Left colon (tissue), 2 donors: ENCODE data around the gene VAV2. TPM values are rescaled to one million over a fixed set of nuclear protein-coding genes. Genes with fewer than 3 reads are reported as not detected.

Source experiments
- ATAC-seq: fragments of 200-7000 bp; cut with Tn5 transposase; one replicate; pipeline ENCODE4 v1.9.1; 2020; ENCODE audit warnings: mild to moderate bottlenecking, moderate library complexity
- DNase-seq, 2 donors: peaks; one replicate each; pipeline ENCODE4 v3.0.0-alpha.2; 2020
- intact Hi-C, 2 donors: fragments of 100-400 bp; cut with DNase I in 1 of 2; cut with micrococcal nuclease in 1 of 2; formaldehyde crosslinking; loops; one replicate each; pipeline versions ENCODE4 v1.11.2 to v1.14.0; 2022; cut with DNase I, micrococcal nuclease
- total RNA-seq, 2 donors: library from RNA; stranded (reverse); fragmentation: NEBNext Ultra II Directional; extraction: Animal tissue kit (Norgen Biotek cat#: 25700); gene quantifications; one replicate each; pipeline ENCODE4 v1.2.1, GENCODE V29; 2021
- donor health status: DM: no; HTN: no; CAD: no.
- donor health status: DM: yes; HTN: yes; CAD: no.

The VAV2 gene
- total RNA-seq, 2 donors from 2014 or later = 29.6 to 43.2 TPM

DNA sequence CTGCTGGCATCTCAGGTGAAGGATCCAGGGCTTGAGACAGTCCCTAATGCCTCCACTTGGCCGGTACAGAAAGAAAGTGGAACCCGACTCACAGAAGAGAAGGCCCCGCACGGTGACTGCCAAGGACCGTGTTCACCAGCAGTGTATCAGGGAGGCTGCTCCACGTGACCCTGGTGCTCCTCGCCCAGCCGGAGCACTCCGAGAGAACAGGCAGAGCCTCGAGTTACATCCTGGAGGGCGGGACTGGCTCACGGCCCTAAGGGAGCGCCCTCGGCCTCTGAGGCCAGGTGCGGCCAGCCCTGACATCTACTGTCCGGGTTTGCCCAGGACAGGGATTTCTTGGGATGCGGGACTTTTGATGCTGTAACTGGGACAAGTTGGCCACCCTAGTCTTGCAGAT, 149.9 kb downstream of the VAV2 start:
- DNase-seq = peak; percentile 81 to 89
- peak; percentile 89 for ATAC-seq
- intact Hi-C loops = no loop called here

DNA sequence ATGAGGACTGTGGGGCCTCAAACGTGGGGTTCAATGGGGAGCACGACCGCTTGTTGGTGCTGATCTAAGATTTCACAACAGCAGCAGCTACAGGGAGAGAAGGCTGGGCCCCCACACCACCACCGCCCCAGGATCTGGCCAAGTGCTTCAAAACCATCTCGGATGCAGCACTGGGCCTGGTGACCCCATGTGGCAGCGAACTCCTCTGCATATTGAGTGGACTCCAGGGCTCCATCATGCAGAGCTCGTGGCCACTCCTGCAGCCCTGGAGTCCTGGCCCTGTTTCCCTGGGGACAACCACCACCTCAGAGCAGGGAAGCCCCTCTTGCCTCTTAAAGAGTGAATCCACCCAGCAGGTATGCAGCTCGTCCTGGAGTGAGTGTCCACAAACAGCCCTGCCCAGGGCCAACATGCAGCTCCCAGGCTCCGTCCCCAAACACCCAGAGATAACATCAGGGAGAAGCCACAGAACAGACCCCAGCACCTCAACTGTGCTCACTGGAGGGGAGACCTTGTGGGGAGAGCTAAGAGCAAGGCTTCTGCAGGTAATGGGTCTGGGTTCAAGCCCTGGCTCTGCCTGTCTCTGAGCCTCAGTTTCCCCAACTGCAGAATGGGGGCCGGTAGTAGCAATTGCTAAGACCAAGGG, 150.8 kb downstream of the VAV2 start:
- no peak for DNase-seq
- ATAC-seq = no peak
- intact Hi-C loops = no loop called here

DNA sequence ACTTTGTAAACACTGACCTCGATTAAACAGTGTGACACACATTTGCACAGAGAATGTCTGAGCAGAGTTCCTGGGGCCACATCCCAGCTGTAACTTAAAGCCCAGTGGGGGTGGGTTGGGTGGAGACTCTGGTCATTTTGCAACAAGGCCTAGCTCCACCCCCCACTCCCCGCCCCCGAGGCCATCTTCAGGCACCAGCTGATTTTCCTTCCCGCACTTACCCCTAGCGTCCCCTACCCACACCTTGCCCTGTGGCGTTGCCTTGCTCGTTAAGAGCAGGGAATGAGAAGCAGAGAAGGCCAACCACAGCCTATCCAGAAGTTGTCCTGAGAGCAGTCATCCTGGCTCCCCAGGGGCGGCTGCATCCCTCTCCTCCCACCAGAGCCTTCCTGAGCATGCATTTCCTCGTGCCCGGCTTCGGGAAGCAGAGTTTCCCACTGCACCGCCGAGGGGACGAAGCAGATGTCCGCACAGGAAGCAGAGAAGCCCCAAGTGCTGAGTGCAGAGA, 152.2 kb downstream of the VAV2 start:
- intact Hi-C loops = no loop called here
- no peak for DNase-seq
- ATAC-seq = no peak

DNA sequence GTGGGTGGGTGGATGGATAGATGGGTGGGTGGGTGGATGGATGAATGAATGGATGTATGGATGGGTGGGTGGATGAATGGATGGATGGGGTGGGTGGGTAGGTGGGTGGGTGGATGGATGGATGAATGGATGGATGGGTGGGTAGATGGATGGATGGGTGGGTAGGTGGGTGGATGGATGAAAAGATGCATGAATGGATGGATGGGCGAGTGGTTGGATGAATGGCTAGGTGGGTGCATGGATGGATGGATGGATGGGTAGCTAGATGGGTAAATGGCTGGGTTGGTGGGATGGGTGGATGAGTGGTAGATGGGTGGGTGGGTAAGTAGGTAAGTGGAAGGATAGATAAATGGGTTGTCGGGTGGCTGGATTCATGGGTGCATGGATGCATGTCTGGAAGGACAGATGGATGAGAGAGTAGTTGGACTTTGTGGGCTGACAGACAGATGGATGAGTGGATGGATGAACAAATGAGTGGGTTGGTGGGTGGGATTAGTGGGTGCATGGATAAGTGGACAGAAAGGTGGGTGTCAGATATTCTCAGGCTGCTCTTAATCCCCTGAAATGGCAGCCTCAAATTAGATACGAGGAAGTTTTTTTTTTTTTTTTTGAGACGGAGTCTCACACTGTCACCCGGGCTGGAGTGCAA, 153.1 kb downstream of the VAV2 start:
- ATAC-seq = no peak
- no peak for DNase-seq
- intact Hi-C loops = no loop called here

DNA sequence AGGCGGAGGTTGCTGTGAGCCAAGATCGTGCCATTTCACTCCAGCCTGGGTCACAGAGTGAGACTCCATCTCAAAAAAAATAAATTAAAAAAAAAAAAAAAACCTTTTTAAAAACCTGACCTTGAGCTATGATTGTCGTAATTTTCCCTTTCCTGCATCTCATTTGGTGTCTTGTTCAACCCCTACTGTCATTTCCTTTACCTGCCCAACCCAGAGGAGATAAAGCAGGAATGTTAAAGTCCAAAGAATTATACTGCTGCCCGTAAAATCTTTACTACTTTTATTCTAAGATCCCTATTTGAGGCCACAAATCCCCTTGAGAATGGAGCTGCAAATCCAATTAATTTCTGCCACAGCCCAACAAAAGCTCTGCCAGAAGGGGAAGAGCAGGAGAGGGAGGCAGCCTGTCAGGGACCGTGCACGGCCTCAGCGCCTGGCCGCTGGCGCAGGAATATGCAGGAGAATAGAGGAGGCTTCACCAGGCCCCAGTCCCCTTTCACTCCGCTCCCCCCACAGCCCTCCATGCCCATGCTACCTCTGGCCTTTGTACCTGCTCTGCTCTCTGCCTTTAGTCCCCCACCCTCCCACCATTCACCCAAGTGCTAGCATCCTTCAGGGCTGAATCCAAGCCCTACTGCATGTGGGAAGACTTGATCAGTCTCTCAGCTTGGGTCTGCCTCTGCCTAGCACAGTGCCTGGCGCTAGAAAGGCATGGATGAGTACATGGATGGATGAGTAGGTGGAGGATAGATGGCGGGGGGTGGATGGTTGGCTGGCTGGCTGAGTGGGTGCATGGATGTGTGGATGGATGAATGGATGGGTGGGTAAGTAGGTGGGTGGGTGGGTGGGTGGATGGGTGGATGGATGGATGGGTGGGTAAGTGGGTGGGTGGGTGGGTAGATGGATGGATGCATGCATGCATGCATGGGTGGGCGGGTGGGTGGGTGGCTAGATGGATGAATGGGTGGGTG, 154.2 kb downstream of the VAV2 start:
- ATAC-seq (peak; percentile 68), DNase-seq (no peak)
- intact Hi-C loops = no loop called here

DNA sequence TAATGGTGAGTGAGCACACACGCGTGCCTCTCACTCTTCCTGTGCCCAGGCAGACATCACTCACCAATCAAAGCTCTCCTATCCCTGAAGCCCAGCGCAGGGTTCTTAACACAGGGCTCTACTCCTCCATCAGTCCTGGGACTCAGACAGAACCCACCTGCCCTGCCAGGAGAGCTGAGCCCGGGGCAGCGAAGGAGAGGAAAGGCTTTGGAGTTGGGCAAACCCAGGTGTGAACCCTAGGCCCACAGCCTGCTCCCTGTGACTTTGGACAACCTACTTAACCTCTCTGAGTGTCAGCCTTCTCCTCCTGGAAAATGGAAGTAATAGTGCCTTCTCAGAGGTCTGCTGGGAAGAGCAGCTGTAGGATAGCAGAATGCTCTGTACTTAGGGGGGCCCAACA, 155.3 kb downstream of the VAV2 start:
- intact Hi-C loops = no loop called here
- ATAC-seq (no peak), DNase-seq (no peak)

DNA sequence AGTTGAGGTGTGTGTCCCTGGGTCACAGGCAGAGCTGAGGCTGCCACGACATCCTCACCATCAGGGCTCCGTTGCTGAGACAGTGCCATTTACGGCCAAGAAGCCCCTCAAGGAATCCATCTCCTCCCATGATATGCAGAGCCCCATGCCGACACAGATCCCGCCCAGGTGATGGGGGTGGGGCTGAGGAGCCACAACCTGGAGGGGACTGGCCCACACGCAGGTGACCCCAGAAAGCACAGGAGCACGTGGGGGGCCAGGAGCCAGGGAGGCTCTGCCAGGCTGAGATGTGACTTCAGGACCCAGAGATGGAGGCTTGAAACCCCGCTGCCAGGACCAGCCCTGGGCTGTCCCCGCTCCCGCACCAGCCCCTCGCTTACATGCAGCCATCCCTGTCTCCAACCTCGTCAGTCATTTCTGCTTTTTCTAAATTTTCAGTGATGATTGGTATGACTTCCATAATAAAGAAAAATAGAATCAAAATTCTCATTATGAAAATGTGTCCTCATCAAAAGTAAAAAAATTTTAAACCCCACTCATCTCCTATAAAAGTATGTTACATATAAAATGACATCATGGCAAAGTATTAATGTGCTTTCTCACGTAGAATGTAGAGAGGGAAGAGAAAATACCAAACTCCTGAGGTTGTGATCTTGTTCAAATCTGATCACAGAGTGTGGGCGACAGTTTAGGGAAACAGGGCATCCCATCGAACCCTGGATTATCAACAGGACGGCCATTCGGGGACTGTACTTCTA, 155.9 kb downstream of the VAV2 start:
- DNase-seq (no peak), ATAC-seq (no peak)
- intact Hi-C loops = no loop called here

DNA sequence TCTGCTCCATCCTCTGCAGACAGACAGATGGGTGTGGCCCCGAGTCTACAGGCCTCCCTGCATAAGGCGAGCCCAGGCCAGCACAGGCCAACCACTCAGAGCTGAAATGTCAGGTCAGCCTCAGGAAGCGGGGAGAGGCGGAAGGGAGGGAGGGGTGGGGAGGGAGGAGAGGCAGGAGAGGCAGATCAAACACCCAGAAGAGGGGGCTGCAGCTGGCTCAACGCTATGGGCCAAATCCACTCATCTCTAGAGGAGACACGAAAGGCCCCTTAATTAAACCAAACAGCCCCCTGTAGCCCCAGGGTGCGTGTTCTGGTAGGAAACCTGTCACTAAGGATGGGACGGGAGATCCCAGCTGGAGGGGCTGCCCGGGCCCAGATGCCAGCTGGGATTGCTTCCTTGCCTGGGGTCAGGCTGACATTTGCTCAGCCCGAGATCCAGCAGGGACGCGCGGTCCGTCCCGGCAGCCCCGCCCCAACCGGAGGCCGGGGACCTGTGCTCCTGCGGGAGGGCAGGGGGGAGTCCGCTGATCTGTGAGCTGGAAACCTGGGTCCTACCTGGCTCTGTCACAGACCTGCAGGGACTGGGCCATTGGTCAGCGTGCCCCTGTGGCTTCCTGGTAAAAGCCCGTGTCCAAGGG, 156.7 kb downstream of the VAV2 start:
- no peak for DNase-seq
- ATAC-seq = no peak
- intact Hi-C loops = no loop called here

DNA sequence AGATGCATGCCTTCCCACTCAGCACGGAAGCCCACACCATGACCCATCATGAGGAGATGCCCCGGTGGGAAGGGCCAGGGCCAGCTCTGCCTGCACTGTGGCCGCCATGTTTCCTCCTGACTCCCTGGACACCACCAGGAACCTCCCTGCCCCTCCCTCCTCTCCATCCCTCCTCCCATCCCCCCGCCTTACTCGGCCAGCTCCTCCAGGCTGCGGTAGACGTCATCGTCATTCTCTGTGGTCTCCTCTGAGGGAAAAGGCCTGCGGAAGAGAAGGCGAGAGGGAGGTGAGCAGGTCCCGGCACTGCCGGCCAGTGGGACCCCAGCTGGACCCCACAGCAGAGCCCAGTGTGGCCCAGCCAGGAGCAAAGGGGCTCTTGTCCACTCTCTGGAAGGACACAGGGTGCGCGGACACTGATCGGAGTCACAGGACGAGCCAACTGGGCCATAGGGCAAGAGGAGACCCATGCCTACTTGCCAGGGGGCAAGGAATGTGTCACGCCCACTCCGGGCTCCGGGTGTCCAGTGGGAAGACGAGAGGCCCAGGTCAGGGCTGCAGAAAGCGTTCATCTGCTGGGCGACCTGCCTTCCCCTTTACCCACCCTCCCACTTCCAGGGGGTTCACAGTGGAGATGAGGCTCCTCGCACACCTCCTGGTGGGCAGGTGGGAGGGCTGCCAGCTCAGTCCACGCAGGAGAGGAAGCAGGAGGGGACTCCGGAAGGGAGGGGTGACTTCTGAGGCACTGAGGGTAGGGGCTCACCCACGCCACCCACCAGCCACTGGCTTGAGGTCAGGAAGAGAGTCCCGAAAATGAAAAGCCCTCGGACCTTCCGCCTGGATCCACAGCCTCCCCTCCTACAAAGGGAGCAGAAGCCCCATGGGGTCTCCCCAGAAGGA, 157.8 kb downstream of the VAV2 start:
- DNase-seq (no peak), ATAC-seq (no peak)
- intact Hi-C loops = no loop called here

DNA sequence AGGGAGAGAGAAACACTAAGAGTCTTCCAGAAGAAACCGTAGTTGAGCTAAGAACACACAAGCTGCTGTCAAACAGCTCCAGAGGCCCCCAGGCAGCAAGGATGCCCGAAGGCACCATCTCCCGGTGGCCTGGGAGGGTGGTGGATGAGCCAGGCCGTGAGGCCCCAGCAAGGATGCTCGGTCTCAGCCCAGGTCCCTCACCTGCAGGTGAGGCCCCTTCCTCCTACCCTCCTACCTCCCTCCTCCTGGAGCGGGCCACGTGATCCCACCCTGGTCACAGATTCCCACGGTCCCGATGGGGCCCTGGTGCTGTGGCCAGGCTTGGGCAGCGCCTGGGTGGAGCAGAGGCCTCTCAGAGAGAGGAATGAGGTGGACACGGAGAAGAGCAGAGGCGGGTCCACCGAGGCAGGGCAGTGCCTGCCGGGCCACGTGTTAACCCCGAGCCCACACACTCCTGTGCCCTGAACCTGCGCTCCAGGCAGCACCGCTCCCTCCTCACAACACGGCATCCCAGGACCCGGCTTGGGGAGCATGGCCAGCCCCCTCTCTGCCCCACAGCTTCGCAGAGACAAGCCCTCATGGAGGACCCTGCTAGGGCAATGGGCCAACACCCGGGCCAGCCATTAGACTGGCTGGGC, 158.6 kb downstream of the VAV2 start:
- intact Hi-C loops = no loop called here
- DNase-seq = no peak
- ATAC-seq = no peak

DNA sequence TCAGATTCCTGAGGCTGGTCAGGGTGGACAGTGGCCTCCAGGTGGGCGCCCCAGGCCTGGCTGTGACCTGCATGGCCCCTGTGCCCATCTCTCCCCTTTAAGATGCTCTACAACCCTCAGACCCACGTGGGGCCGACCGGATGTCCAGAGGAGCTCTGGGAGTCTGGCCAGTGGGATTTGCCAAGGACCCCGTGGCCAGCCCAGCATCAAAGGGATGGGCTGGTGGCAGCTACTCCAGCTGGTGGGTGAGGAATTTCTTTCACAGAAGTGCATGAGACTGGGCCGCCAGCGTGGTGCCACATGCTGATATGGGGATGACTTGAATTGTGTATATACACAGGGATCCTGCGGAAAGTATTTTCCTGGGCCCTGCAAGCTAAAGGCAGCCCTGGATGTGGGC, 159.2 kb downstream of the VAV2 start:
- intact Hi-C loops = no loop called here
- ATAC-seq = no peak
- no peak for DNase-seq

DNA sequence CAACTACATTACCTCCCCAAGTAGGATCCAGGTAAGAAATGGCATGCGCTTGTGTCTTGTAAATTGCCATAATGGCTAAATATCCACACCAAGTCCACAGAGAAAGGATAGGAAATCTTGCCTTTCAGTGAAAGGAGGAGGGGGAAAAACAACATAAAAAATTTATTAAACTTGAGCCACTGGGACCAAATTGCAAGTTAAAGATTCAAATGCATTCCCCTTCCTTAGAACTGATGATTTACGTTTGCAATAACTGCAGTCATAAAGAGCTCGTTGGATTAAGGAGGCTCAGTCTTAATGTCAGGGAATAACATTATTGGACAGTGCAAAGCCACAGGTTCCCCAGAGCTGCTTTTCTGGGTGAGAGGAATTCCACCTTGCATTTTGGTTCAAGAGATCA, 161.4 kb downstream of the VAV2 start:
- DNase-seq = no peak
- intact Hi-C loops = no loop called here
- ATAC-seq = no peak

DNA sequence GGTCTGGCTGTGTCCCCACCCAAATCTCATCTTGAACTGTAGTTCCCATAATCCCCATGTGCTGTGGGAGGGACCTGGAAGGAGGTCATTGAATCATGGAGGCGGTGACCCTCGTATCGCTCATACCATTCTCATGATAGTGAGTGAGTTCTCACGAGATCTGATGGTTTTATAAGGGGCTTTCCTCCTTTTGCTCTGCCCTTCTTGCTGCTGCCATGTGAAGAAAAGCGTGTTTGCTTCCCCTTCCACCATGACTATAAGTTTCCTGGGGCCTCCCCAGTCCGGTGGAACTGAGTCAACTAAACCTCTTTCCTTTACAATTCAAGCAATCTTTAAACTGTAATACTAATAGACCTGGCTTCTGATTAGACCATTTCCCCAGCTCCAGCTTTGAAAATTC, 161.8 kb downstream of the VAV2 start:
- intact Hi-C loops = no loop called here
- ATAC-seq = no peak
- no peak for DNase-seq

DNA sequence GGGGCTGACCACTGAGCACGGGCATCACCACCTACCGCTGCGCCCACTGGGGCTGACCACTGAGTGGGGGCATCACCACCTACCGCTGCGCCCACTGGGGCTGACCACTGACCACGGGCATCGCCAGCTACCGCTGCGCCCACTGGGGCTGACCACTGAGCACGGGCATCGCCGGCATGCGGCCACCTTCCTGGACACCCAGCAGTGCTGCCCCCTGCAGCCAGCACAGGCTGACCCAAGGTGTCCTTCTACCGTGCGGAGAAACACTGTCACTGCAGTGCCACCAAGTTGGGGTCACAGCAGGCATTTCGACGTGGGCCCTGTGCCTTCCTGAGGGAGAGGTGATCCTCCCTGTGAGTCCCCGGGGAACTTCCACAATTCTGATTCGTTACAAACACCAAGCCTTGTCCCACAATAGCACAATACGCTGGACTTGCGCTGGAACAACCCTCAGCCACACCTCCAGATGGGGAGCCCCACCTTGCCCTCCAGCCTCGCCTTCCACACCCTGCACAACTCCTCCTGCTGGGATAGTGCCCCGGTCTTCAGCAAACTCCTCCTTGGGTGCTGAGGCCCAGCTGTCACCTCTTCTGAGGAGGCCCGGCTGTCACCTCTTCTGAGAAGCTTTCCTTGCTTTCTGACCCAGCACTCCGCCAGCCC, 163.7 kb downstream of the VAV2 start:
- DNase-seq (no peak), ATAC-seq (peak; percentile 86)

DNA sequence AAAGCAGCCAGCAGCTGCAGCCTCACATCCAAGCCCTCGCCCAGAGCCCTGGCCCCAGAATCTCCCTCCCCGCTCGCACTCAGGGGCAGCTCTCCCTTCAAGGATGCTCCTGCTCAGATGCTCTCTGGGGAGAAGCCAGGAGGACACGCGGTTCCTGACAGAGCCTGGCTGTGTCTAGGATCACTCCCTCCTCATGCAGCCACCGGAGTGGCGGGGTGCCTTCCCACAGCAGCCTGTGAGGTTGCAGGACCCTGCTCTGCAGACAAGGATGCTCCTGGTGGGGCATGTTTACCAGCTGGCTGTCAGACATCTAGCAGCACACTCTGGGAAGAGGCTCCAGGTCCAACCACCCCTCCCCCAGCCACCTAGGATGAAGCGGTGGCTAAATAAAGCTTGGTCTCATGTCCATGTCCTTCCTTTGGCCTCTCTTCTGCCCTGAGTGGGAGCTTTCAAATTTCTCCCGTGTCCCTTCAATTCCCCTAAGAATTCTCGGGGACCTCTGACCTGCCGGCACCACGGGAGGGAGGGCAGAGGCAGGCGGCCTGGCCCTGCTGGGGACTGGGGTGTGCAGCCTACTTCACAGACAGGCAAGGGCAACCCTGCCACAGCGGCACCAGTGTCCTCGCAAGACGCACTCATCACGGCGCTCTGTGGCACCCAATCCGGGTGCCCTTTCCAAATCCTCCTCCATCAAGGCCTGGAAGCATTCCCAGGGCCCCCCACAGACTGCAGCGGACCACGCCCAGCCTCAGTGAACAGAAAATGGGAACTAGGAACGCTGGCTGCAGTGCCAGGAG, 165.6 kb downstream of the VAV2 start:
- ATAC-seq (no peak), DNase-seq (no peak)
- intact Hi-C loops = no loop called here

More for the DNA sequence above, 163.7 kb downstream of the VAV2 start:
- intact Hi-C loops = no loop called here
